WTC11 (cell line): ENCODE measurements around the gene RMRP.

Experiments used
- JUN ChIP-seq: sonication (generic); formaldehyde crosslinking; IDR thresholded peaks from 2 replicates; pipeline ENCODE4 v1.8.0; 2023; ENCODE audit warnings: mild to moderate bottlenecking, missing genetic modification reagents
- TF ChIP-seq, protein P1 (sequence below): sonication (generic); formaldehyde crosslinking; IDR thresholded peaks from 2 replicates; pipeline ENCODE4 v1.8.1; 2023; ENCODE audit warnings: mild to moderate bottlenecking, missing genetic modification reagents

GRCh38 chr9:35679091-35679490 is 21.3 kb upstream of the RMRP start:
- TF ChIP-seq, protein P1, sequence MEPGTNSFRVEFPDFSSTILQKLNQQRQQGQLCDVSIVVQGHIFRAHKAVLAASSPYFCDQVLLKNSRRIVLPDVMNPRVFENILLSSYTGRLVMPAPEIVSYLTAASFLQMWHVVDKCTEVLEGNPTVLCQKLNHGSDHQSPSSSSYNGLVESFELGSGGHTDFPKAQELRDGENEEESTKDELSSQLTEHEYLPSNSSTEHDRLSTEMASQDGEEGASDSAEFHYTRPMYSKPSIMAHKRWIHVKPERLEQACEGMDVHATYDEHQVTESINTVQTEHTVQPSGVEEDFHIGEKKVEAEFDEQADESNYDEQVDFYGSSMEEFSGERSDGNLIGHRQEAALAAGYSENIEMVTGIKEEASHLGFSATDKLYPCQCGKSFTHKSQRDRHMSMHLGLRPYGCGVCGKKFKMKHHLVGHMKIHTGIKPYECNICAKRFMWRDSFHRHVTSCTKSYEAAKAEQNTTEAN: no peak
- TF ChIP-seq JUN: no peak
